BJ (cell line): Measurements from ENCODE around the gene MBD5. TPM values are rescaled to one million over a fixed set of nuclear protein-coding genes. Genes with fewer than 3 reads are reported as not detected.

Source experiments
- CTCF ChIA-PET: fragments of 350-600 bp; formaldehyde crosslinking; extraction: SDS; loops from one replicate; lab custom pipeline; 2021; ENCODE audit warnings: antibody characterized with exemption, inconsistent platforms; lab: Yijun Ruan, JAX
- POLR2A ChIA-PET: fragments of 300-600 bp; sonication (Branson Sonifier 250); formaldehyde crosslinking; extraction: SDS; loops from one replicate; lab custom pipeline; 2021; ENCODE audit warnings: antibody characterized with exemption; lab: Charles Lee
- DNase-seq: peaks from one replicate; pipeline ENCODE4 v3.0.0-alpha.2; 2011; ENCODE audit warnings: low read depth
- H3K27me3 ChIP-seq: 2 replicates; pipeline ENCODE4 v1.6.0; 2011; ENCODE audit warnings: low read length; ENCODE audit not compliant: control insufficient read depth, insufficient read depth
- H3K36me3 ChIP-seq: 2 replicates; pipeline ENCODE4 v1.5.1; 2011; ENCODE audit warnings: low read length; ENCODE audit not compliant: control insufficient read depth, insufficient read depth
- H3K4me3 ChIP-seq: 2 replicates; pipeline ENCODE4 v1.5.1; 2011; ENCODE audit warnings: low read depth, mild to moderate bottlenecking, control low read depth, low read length
- polyA plus RNA-seq: library from polyadenylated mRNA; depleted of rRNA; stranded (reverse); fragments of >200 nt; gene quantifications from 2 replicates; pipeline ENCODE4 v1.2.3, GENCODE V29; 2011
- TF ChIP-seq, protein P1 (sequence below): IDR thresholded peaks from 2 replicates; pipeline ENCODE4 v1.5.1; 2011; ENCODE audit warnings: low read depth, mild to moderate bottlenecking, control low read depth, inconsistent platforms, low read length, moderate library complexity; ENCODE audit not compliant: insufficient read depth

Gene MBD5
- polyA plus RNA-seq, 1 experiment: 20.4 TPM

DNA sequence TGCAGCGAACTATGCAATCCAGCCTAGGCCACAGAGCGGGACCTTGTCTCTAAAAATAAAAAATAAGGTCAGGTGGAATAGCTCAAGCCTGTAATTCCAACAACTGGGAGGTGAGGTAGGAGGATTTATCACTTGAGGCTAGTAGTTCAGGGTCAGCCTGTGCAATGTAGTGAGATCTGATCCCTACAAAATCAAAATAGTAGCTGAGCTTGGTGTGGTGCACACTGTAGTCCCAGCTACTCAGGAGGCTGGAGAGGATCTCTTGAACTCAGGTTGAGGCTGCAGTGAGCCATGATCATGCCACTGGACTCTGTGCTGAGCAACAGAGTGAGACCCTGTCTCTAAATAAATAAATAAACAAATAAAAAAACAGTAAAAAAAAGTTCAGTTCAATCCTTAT is 5.7 kb downstream of the MBD5 start:
- TF ChIP-seq, protein P1, sequence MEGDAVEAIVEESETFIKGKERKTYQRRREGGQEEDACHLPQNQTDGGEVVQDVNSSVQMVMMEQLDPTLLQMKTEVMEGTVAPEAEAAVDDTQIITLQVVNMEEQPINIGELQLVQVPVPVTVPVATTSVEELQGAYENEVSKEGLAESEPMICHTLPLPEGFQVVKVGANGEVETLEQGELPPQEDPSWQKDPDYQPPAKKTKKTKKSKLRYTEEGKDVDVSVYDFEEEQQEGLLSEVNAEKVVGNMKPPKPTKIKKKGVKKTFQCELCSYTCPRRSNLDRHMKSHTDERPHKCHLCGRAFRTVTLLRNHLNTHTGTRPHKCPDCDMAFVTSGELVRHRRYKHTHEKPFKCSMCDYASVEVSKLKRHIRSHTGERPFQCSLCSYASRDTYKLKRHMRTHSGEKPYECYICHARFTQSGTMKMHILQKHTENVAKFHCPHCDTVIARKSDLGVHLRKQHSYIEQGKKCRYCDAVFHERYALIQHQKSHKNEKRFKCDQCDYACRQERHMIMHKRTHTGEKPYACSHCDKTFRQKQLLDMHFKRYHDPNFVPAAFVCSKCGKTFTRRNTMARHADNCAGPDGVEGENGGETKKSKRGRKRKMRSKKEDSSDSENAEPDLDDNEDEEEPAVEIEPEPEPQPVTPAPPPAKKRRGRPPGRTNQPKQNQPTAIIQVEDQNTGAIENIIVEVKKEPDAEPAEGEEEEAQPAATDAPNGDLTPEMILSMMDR: no peak
- Histone ChIP-seq H3K36me3 (no peaks in the 10 kb centered on the region), H3K27me3 (no peaks in the 10 kb centered on the region), H3K4me3 (no peak overlapping the region)
- POLR2A ChIA-PET: no interaction called here
- CTCF ChIA-PET: no interaction called here
- DNase-seq: no peak

DNA sequence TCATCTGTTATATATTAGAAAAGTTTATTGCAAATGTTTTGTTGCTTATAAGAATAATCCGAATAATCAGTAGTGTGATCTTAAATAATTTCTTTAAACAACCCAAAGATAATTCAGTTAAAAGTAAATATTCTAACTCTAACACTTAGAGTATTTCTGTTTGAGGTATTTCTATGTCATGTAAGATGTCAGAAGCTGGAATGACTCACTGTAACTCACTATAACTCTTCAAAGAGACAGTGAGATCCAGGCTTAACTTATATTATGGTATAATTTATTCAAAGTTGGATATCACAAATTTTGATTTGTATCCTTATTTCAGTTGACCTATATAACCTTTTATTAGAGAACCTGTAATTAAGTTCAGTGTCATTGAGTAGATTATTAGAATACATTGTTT is 6.9 kb downstream of the MBD5 start:
- no peaks in the 10 kb centered on the region for H3K27me3 ChIP-seq
- DNase-seq: no peak
- POLR2A ChIA-PET: no interaction called here
- CTCF ChIA-PET: interaction anchor here (1.1 kb wide), 1 partner anchor 8 kb away, joined by 3 read pairs; no protein-coding TSS in a partner anchor
- TF ChIP-seq, protein P1: no peak
- H3K4me3 ChIP-seq: no peak overlapping the region
- no peaks in the 10 kb centered on the region for H3K36me3 ChIP-seq

DNA sequence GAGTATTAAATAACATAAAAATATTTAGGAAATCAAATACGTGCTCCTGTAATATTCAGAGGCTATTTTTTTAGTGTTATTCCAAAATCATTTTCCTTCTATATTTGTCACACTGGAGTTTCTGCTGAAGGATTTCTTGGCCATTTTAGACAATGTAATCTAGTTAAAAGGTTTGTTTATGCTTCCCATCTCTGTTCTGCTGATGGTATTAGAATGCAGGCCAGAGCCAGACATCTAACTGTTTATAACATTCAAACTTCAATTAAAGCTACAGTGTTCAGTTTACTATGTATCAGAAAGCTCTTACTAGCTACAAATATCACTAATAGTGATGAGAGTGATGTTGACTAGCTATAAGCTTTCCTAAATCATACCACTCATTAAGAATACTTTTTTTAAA is 7.9 kb downstream of the MBD5 start:
- TF ChIP-seq, protein P1: no peak
- no peak for DNase-seq
- Histone ChIP-seq H3K36me3 (no peaks in the 10 kb centered on the region), H3K27me3 (no peaks in the 10 kb centered on the region), H3K4me3 (no peak overlapping the region)
- CTCF ChIA-PET: interaction anchor here (1.1 kb wide), 1 partner anchor 9 kb away, joined by 3 read pairs; no protein-coding TSS in a partner anchor
- POLR2A ChIA-PET: no interaction called here

DNA sequence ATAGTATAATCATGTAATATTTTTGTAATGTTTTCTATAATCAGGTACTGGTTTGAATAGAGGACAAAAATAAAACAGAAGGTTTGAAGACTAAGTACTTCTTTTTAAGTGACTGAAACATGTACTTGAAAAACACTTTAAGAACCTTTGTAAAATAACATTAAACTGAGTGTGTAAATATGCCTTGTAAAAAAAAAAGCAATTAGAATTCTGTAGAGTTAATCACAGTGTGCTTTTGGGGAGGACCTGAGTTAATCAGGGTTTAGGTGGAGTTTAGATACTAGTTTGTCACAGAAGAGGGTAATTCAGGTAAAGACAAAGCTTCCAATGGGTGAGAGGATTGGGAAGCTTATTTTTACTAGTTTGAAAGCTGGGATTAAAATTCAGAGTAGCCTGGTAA is 10.3 kb downstream of the MBD5 start:
- no peak for DNase-seq
- no peak overlapping the region for H3K4me3 ChIP-seq
- ChIA-PET CTCF (no interaction called here), POLR2A (no interaction called here)
- H3K36me3 ChIP-seq: no peaks in the 10 kb centered on the region
- TF ChIP-seq, protein P1: no peak
- no peaks in the 10 kb centered on the region for H3K27me3 ChIP-seq

DNA sequence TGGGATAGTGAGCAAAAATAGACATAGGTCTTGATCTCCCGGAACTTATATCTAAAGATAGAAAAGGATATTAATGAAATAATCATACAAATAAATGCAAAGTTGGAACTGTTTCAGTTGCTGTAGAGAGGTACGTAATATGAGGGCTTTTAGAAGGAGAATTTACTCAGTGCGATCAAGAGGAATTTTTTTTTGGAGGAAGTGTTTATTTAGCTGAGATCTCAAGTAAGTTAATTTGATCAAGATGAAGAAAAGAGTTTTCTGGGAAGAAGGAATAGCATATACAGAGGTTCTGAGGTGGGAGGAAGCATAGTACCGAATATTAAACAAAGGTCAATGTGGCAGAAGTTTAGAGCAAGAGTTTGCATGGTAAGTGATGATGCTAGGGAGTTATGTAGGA is 11.3 kb downstream of the MBD5 start:
- Histone ChIP-seq H3K27me3 (no peaks in the 10 kb centered on the region), H3K4me3 (no peak overlapping the region), H3K36me3 (no peaks in the 10 kb centered on the region)
- ChIA-PET CTCF (no interaction called here), POLR2A (no interaction called here)
- no peak for DNase-seq
- TF ChIP-seq, protein P1: no peak
